ENCODE data around the gene NAT10.

Gene NAT10

DNA sequence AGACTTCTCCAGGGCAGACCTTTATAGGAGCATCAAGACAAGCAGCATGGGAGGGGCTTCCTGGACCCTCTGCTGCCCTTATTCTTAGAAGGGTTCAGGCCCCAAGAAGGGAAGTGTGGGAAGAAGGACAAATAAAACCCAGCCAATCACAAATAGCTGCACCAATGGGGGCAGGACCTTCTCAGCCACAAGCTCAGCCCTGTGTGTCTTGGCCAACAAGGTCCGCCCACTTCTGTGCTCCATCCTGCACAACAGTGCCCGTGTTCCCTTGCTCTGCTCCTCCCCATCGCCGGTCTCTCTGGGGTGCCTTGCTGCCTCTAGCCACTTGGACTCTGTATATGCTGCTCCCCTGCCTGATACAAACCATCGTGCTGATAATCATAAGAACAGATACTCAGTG lies 86.1 kb downstream of the NAT10 start:
- DNase-seq: no peak

DNA sequence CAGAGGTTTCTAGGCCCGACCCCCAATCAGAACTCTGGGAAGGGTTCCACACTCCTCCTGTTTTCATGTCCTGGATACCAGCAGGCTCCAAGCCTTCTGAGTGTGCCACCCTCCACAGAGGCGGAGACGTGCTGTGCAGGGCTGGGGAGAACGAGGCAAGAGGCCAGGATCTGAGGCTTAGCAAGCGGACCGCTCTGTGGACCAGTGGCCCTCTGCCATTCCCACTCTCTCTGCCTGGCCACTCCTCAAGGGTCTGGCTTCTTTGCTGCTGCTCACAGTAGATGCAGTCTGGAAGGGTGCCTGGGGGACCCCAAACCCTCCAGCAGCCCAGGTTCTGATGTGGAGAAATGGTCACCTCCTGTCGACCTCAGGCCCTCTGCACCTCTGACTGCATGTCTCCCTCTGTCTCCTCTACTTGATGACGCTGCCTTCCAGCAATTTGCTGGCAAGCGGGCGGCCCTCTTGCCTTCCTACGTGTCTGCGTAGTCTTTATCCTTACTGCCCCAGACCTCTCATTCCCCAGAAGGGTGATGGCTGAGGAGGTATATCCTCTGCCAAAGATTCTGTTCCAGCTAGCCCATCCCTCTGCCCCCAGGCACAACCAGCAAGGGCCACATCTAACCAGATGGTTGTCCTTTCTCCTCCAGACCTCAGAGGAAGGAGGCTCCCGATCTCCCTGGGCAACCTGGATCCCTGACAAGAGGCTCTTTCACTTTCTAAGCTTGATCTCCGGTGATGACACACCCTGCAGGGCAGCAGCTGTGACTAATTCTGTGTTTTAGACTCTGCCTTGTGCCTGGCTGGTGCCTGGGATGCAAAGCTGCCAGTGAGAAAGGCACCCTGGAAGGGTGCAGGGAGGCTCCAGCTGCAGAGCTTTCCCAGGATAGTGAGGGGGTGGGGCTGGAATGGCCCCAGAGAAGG lies 87.3 kb downstream of the NAT10 start:
- no peak for DNase-seq

DNA sequence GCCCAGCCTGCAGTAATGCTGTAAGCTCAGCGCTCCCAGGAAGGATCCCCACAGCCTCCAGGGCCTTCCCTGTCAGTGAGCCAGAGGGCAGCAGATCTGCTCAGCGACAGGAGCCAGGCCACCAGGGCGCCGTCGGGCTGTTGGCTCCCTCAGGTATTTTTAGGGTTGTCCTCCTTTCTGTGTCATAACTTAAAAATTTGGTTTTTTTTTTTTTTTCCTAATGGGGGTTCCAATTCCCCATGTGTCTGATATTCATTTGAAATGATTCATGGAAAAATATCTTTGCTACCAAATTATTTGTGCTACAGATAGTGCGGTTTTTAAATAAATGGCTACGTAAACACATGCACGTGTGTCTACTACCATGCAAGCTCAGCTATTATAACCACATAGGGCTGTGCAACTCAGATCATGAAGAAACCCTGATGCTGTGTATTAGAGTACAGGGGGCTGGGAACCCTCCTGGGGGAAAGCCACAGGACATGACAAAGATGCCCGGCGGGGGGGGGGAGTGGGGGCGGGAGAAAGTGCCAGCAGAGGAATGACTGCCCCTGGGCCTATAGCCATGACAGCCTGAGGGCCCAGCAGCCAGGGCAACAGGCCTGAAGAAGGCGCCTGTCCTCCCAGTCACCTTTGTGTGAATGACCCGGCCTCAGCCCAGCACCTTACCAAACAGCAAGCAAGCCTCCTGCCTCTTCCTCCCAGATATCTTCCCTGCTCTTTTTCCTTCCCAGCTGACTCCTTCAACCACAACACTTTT lies 89.3 kb downstream of the NAT10 start:
- DNase-seq: no peak

Measured in hematopoietic multipotent progenitor cell treated with erythropoietin and hydrocortisone succinate and interleukin-3 and kit ligand, for 8 days (in vitro differentiated cells).